H9 (cell line): ENCODE measurements around the gene NCKAP5. TPM values are rescaled to one million over a fixed set of nuclear protein-coding genes. Genes with fewer than 3 reads are reported as not detected.
A peak's percentile ranks its signal among the peaks of the same experiment; 100 is the strongest.

Source experiments
- DNase-seq: peaks from one replicate; pipeline ENCODE4 v3.0.0-alpha.2; 2017
- H2AFZ ChIP-seq: one replicate; pipeline ENCODE4 v1.6.1; 2013; ENCODE audit warnings: mild to moderate bottlenecking, low read length, control low read depth, moderate library complexity
- H2AK5ac ChIP-seq: 2 replicates; pipeline ENCODE4 v1.6.1; 2013; ENCODE audit warnings: low read length, control low read depth, mixed read lengths; ENCODE audit not compliant: insufficient read length
- H2BK120ac ChIP-seq: one replicate; pipeline ENCODE4 v1.6.1; 2013; ENCODE audit warnings: low read depth, mild to moderate bottlenecking, low read length, control low read depth, inconsistent platforms; ENCODE audit not compliant: poor library complexity, severe bottlenecking
- H2BK12ac ChIP-seq: 2 replicates; pipeline ENCODE4 v1.6.1; 2013; ENCODE audit warnings: low read length, control low read depth, mixed read lengths, low read depth; ENCODE audit not compliant: insufficient read length
- H2BK15ac ChIP-seq: 2 replicates; pipeline ENCODE4 v1.6.1; 2013; ENCODE audit warnings: low read depth, low read length, control low read depth
- H2BK20ac ChIP-seq: one replicate; pipeline ENCODE4 v1.6.1; 2013; ENCODE audit warnings: low read depth, mild to moderate bottlenecking, low read length, control low read depth, inconsistent platforms; ENCODE audit not compliant: poor library complexity, severe bottlenecking
- H2BK5ac ChIP-seq: 2 replicates; pipeline ENCODE4 v1.6.1; 2013; ENCODE audit warnings: low read length, control low read depth, mixed read lengths; ENCODE audit not compliant: insufficient read length
- H3K14ac ChIP-seq: 2 replicates; pipeline ENCODE4 v1.6.1; 2013; ENCODE audit warnings: low read length, control low read depth; ENCODE audit not compliant: insufficient read depth
- H3K18ac ChIP-seq: 2 replicates; pipeline ENCODE4 v1.6.1; 2013; ENCODE audit warnings: low read depth, mild to moderate bottlenecking, mixed read lengths, low read length, control low read depth; ENCODE audit not compliant: insufficient read length
- H3K23ac ChIP-seq: 2 replicates; pipeline ENCODE4 v1.6.1; 2013; ENCODE audit warnings: low read length, control low read depth, mixed read lengths, low read depth; ENCODE audit not compliant: insufficient read length
- H3K23me2 ChIP-seq: 2 replicates; pipeline ENCODE4 v1.6.1; 2013; ENCODE audit warnings: low read depth, mild to moderate bottlenecking, mixed read lengths, low read length, control low read depth; ENCODE audit not compliant: insufficient read length, poor library complexity, severe bottlenecking
- H3K27ac ChIP-seq: 2 replicates; pipeline ENCODE4 v1.5.1; 2013; ENCODE audit warnings: low read length, control low read depth, mixed read lengths, low read depth; ENCODE audit not compliant: insufficient read length
- H3K27me3 ChIP-seq: 2 replicates; pipeline ENCODE4 v1.6.1; 2013; ENCODE audit warnings: low read length, control low read depth, inconsistent platforms; ENCODE audit not compliant: insufficient read depth
- H3K4ac ChIP-seq: 2 replicates; pipeline ENCODE4 v1.6.1; 2013; ENCODE audit warnings: low read depth, mild to moderate bottlenecking, control low read depth, inconsistent platforms, low read length, moderate library complexity
- H3K4me1 ChIP-seq: 2 replicates; pipeline ENCODE4 v1.6.1; 2013; ENCODE audit warnings: low read length, control low read depth, inconsistent platforms; ENCODE audit not compliant: insufficient read depth
- H3K4me2 ChIP-seq: 2 replicates; pipeline ENCODE4 v1.6.1; 2013; ENCODE audit warnings: low read length, control low read depth, mixed read lengths; ENCODE audit not compliant: insufficient read length, insufficient read depth
- H3K56ac ChIP-seq: 2 replicates; pipeline ENCODE4 v1.6.1; 2013; ENCODE audit warnings: low read depth, mild to moderate bottlenecking, mixed read lengths, low read length, control low read depth; ENCODE audit not compliant: insufficient read length
- H3K79me1 ChIP-seq: 2 replicates; pipeline ENCODE4 v1.6.1; 2013; ENCODE audit warnings: low read depth, mild to moderate bottlenecking, moderate library complexity, low read length, control low read depth, inconsistent platforms; ENCODE audit not compliant: insufficient read depth, poor library complexity, severe bottlenecking
- H3K79me2 ChIP-seq: 2 replicates; pipeline ENCODE4 v1.6.1; 2013; ENCODE audit warnings: low read length, control low read depth, inconsistent platforms; ENCODE audit not compliant: insufficient read depth
- H3K9ac ChIP-seq: 2 replicates; pipeline ENCODE4 v1.6.1; 2013; ENCODE audit warnings: low read length, control low read depth, mixed read lengths; ENCODE audit not compliant: insufficient read length; ENCODE audit errors: extremely low read depth
- H3K9me3 ChIP-seq: one replicate; pipeline ENCODE4 v1.6.1; 2013; ENCODE audit warnings: low read depth, low read length, inconsistent platforms; ENCODE audit not compliant: control insufficient read depth
- H3T11ph ChIP-seq: one replicate; pipeline ENCODE4 v1.6.1; 2013; ENCODE audit warnings: mild to moderate bottlenecking, low read length, control low read depth, inconsistent platforms
- H4K20me1 ChIP-seq: one replicate; pipeline ENCODE4 v1.6.1; 2013; ENCODE audit not compliant: control insufficient read depth, insufficient read length, insufficient read depth
- H4K5ac ChIP-seq: 2 replicates; pipeline ENCODE4 v1.6.1; 2013; ENCODE audit warnings: low read depth, mild to moderate bottlenecking, mixed read lengths, low read length, control low read depth; ENCODE audit not compliant: insufficient read length
- H4K8ac ChIP-seq: replicated peaks from 2 replicates; pipeline ENCODE4 v1.6.1; 2013; ENCODE audit warnings: low read length, control low read depth, mixed read lengths, low read depth; ENCODE audit not compliant: insufficient read length
- H4K91ac ChIP-seq: 2 replicates; pipeline ENCODE4 v1.6.1; 2013; ENCODE audit warnings: low read depth, mild to moderate bottlenecking, moderate library complexity, mixed read lengths, low read length, control low read depth; ENCODE audit not compliant: insufficient read length
- H3K27ac Mint-ChIP-seq, 3 experiments: 2 replicates in 2 of 3; 3 replicates in 1 of 3; pipeline ENCODE4 v1.8.0; 2020 to 2021; ENCODE audit warnings: mixed read lengths in 3 of 3, mild to moderate bottlenecking in 1 of 3, moderate library complexity in 1 of 3
- H3K27me3 Mint-ChIP-seq: 2 replicates; pipeline ENCODE4 v1.8.0; 2021; ENCODE audit warnings: low read depth, mild to moderate bottlenecking, moderate library complexity, mixed read lengths
- H3K36me3 Mint-ChIP-seq, 3 experiments: 2 replicates in 2 of 3; 3 replicates in 1 of 3; pipeline ENCODE4 v1.8.0; 2020 to 2021; ENCODE audit warnings: low read depth in 3 of 3, mixed read lengths in 3 of 3; ENCODE audit not compliant: insufficient read depth in 1 of 3
- H3K4me1 Mint-ChIP-seq, 2 experiments: 2 replicates each; pipeline ENCODE4 v1.8.0; 2020; ENCODE audit warnings: mixed read lengths in 2 of 2
- H3K4me3 Mint-ChIP-seq, 2 experiments: 2 replicates in 1 of 2; 3 replicates in 1 of 2; pipeline ENCODE4 v1.8.0; 2020 to 2021; ENCODE audit warnings: mild to moderate bottlenecking in 2 of 2, mixed read lengths in 2 of 2, moderate library complexity in 1 of 2
- H3K9me3 Mint-ChIP-seq, 2 experiments: 2 replicates in 1 of 2; 3 replicates in 1 of 2; pipeline ENCODE4 v1.8.0; 2020; ENCODE audit warnings: mild to moderate bottlenecking in 2 of 2, mixed read lengths in 2 of 2, moderate library complexity in 1 of 2
- CTCF ChIP-seq: fragments of 200-600 bp; sonication (generic); conservative IDR thresholded peaks from 3 replicates; pipeline ENCODE4 v1.8.0; 2021; ENCODE audit warnings: antibody characterized with exemption, mild to moderate bottlenecking
- WGBS: extraction: QIAGEN DNeasy Blood & Tissue Kit; methylation state at CpG from one replicate; pipeline ENCODE4 v1.1.7; 2013; ENCODE audit warnings: missing lambda C conversion rate, low lambda C conversion rate, mixed read lengths; ENCODE audit not compliant: insufficient read length; ENCODE audit errors: extremely low coverage; 5-methylcytosine and 5-hydroxymethylcytosine counted together
- total RNA-seq: library from RNA; stranded (reverse); gene quantifications from 2 replicates; pipeline ENCODE4 v1.2.1, GENCODE V29; 2021

Gene NCKAP5
- total RNA-seq, 1 experiment from 2014 or later: 0.26 TPM

- Histone ChIP-seq H2BK5ac (no peak overlapping the region), H3K79me1 (no peaks in the 10 kb centered on the region), H3K18ac (no peak overlapping the region), H2BK15ac (no peak overlapping the region), H4K8ac (no peak overlapping the region), H3K23ac (no peak overlapping the region), H3K4me1 (peaks cover 2% of the 10 kb centered on the region; the same call in 1 of the 2 replicates), H2BK20ac (no peak overlapping the region), H3K9ac (no peak overlapping the region), H3K14ac (no peak overlapping the region), H2BK120ac (no peak overlapping the region), H3K4me2 (no peak overlapping the region), H2BK12ac (no peak overlapping the region), H2AFZ (no peak overlapping the region), H3K9me3 (no peaks in the 10 kb centered on the region), H3T11ph (no peak overlapping the region), H3K56ac (no peak overlapping the region), H4K91ac (no peak overlapping the region), H3K27ac (no peak overlapping the region), H4K20me1 (no peaks in the 10 kb centered on the region), H2AK5ac (no peak overlapping the region), H4K5ac (no peak overlapping the region), H3K23me2 (no peaks in the 10 kb centered on the region), H3K27me3 (no peaks in the 10 kb centered on the region), H3K79me2 (no peaks in the 10 kb centered on the region), H3K4ac (no peak overlapping the region)
- Mint-ChIP-seq H3K27me3 (peaks cover 2% of the 10 kb centered on the region; the same call in 1 of the 2 replicates), H3K4me1 (peaks cover 0 to 5% of the 10 kb centered on the region in 2 experiments; a peak in 1 of 4 replicates), H3K4me3 (no peak overlapping the region), H3K9me3 (no peaks in the 10 kb centered on the region), H3K27ac (peak overlapping the region in 2 of 3 experiments; percentile 44 to 62; a peak in 1 of 7 replicates), H3K36me3 (no peaks in the 10 kb centered on the region)
- no peak for TF ChIP-seq CTCF
- DNase-seq: no peak
- WGBS: no CpG with 5 or more reads among the region's 11 CpGs
Measured at GRCh38 chr2:132783883-132784282, 784.4 kb downstream of the NCKAP5 start.
